Thoracic aorta (tissue), 2 donors: ENCODE data around the gene SRSF4. TPM values are rescaled to one million over a fixed set of nuclear protein-coding genes. Genes with fewer than 3 reads are reported as not detected.
A peak's percentile ranks its signal among the peaks of the same experiment; 100 is the strongest.

ENCODE experiments used
- ATAC-seq: fragments of 150-250 bp; one replicate; pipeline ENCODE4 v1.8.0; 2017; ENCODE audit warnings: low read depth; ENCODE audit not compliant: insufficient number of reproducible peaks, low FRiP score
- DNase-seq: peaks from one replicate; pipeline ENCODE4 v3.0.0-alpha.2; 2020; ENCODE audit warnings: low spot score
- H3K27ac ChIP-seq, 2 donors: fragments of 200-600 bp; sonication (generic); 1 replicate in 1 of 2; 2 replicates in 1 of 2; pipeline ENCODE4 v1.5.1; 2016; ENCODE audit warnings: mild to moderate bottlenecking in 2 of 2, moderate library complexity in 2 of 2
- H3K27me3 ChIP-seq: fragments of 200-600 bp; sonication (generic); replicated peaks from 2 replicates; pipeline ENCODE4 v1.6.0; 2016; ENCODE audit warnings: mild to moderate bottlenecking; ENCODE audit not compliant: insufficient read depth
- H3K36me3 ChIP-seq: fragments of 200-600 bp; sonication (generic); one replicate; pipeline ENCODE4 v1.5.1; 2016
- H3K4me1 ChIP-seq, 2 donors: fragments of 200-600 bp; sonication (generic); 1 replicate in 1 of 2; 2 replicates in 1 of 2; pipeline versions ENCODE4 v1.5.1 to v1.6.0; 2016; ENCODE audit warnings: low read depth in 2 of 2, mild to moderate bottlenecking in 1 of 2; ENCODE audit not compliant: control insufficient read depth in 1 of 2
- H3K4me3 ChIP-seq: fragments of 200-600 bp; sonication (generic); 2 replicates; pipeline ENCODE4 v1.5.1; 2016; ENCODE audit warnings: mild to moderate bottlenecking
- H3K9me3 ChIP-seq: fragments of 200-600 bp; sonication (generic); 2 replicates; pipeline ENCODE4 v1.5.1; 2016
- CTCF ChIP-seq: fragments of 200-600 bp; sonication (generic); IDR thresholded peaks from one replicate; pipeline ENCODE4 v1.5.1; 2019; ENCODE audit warnings: antibody characterized with exemption
- total RNA-seq, 2 donors: library from RNA; depleted of rRNA; stranded (reverse); fragments of >200 nt; gene quantifications; one replicate each; pipeline versions ENCODE4 v1.1.0 to v1.2.3, GENCODE V29; 2016

SRSF4 gene
- total RNA-seq, 2 donors from 2014 or later = 52.5 to 96.4 TPM

- no peak for TF ChIP-seq CTCF
- Histone ChIP-seq H3K36me3 (no peaks in the 10 kb centered on the region), H3K27me3 (no peaks in the 10 kb centered on the region), H3K9me3 (no peaks in the 10 kb centered on the region), H3K27ac (peak overlapping the region; percentile 100), H3K4me1 (peaks cover 13 to 48% of the 10 kb centered on the region in 2 donors), H3K4me3 (peak overlapping the region; percentile 97)
- no peak for ATAC-seq
- no peak for DNase-seq
These were observed 59.6 kb downstream of the SRSF4 start for GRCh38 chr1:29121936-29122681.

- DNase-seq (no peak), ATAC-seq (no peak)
- H3K27ac ChIP-seq = peak overlapping the region; percentile 100
- no peaks in the 10 kb centered on the region for H3K36me3 ChIP-seq
- H3K27me3 ChIP-seq = no peaks in the 10 kb centered on the region
- H3K4me1 ChIP-seq = peaks cover 13 to 48% of the 10 kb centered on the region in 2 donors
- peak; percentile 5 for TF ChIP-seq CTCF
- peak overlapping the region; percentile 97 for H3K4me3 ChIP-seq
- H3K9me3 ChIP-seq = no peaks in the 10 kb centered on the region
These were observed 60.2 kb downstream of the SRSF4 start for GRCh38 chr1:29121516-29121935.

GRCh38 chr1:29120947-29121485, 60.7 kb downstream of the SRSF4 start:
- Histone ChIP-seq H3K4me3 (peak overlapping the region; percentile 97), H3K4me1 (peaks cover 13 to 47% of the 10 kb centered on the region in 2 donors), H3K27ac (peak overlapping the region; percentile 53 to 100), H3K27me3 (no peaks in the 10 kb centered on the region), H3K36me3 (no peaks in the 10 kb centered on the region), H3K9me3 (no peaks in the 10 kb centered on the region)
- no peak for DNase-seq
- ATAC-seq = no peak
- peak; percentile 53 for TF ChIP-seq CTCF

GRCh38 chr1:29120367-29120766, 61.3 kb downstream of the SRSF4 start:
- Histone ChIP-seq H3K4me3 (no peak overlapping the region), H3K27ac (peak overlapping the region; percentile 53 to 100), H3K27me3 (no peaks in the 10 kb centered on the region), H3K36me3 (no peaks in the 10 kb centered on the region), H3K4me1 (peaks cover 13 to 40% of the 10 kb centered on the region in 2 donors), H3K9me3 (no peaks in the 10 kb centered on the region)
- no peak for ATAC-seq
- DNase-seq = no peak
- TF ChIP-seq CTCF = no peak

- Histone ChIP-seq H3K9me3 (no peaks in the 10 kb centered on the region), H3K27ac (peak overlapping the region; percentile 8 to 53), H3K4me1 (peaks cover 10 to 34% of the 10 kb centered on the region in 2 donors), H3K36me3 (no peaks in the 10 kb centered on the region), H3K4me3 (no peak overlapping the region), H3K27me3 (no peaks in the 10 kb centered on the region)
- ATAC-seq (no peak), DNase-seq (no peak)
- no peak for TF ChIP-seq CTCF
These were observed 62.4 kb downstream of the SRSF4 start for GRCh38 chr1:29119121-29119929.
